ENCODE measurements around the gene MAMDC4. TPM values are rescaled to one million over a fixed set of nuclear protein-coding genes. Genes with fewer than 3 reads are reported as not detected.

MAMDC4 gene
- total RNA-seq, 1 donor from 2014 or later = 3.7 TPM

DNA sequence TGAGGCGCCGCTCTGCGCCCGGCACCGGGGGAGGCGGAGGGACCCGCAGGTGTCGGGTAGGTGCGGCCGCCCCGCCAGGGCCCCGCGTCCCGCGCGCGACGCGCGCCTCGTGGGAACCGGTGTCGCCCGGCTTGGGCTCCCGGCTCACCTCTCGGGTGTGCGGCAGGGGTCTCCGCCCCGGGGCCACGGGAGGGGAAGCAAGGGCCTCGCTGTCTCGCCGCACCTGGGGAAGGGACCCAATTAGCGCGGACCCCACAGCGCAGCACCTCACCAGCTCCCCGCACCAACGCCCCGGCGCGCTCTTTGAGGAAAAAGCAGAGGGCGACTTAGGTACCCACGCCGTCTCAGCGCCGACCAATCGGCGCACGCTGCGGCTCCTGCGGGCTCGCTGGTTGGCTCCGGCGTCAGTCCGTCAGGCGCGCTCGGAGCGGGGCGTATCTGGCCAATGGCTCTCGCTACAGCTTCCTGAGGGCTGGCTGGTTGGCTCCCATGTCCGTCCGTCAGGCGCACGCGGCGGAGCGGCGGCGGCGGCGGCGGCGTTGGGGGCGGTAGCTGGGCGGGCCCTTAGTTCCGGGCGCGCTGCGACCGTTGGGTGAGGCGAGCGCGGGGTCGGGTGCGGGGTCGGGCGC is 33.9 kb downstream of the MAMDC4 start, which contains the start of gene TRAF2:
TRAF2 (plus strand) TSS at position 567 of the 629 bp plus-strand sequence. CDS start 12,225 bp downstream, outside the sequence.
- Histone ChIP-seq H3K36me3 (ENCODE audit: control insufficient read depth, insufficient read depth, low read length) (no peaks in the 10 kb centered on the region), H3K27me3 (ENCODE audit: control insufficient read depth, insufficient read depth, low read length) (no peaks in the 10 kb centered on the region), H3K4me3 (ENCODE audit: low read depth, low read length) (peak within 1 kb of the TSS; percentile 94)
- TF ChIP-seq CTCF (IDR thresholded peaks at IDR 0.05; ENCODE audit: insufficient read depth, low read length, poor library complexity, severe bottlenecking) = no peak
- peak; percentile 93 for DNase-seq (ENCODE audit: low read depth)

DNA sequence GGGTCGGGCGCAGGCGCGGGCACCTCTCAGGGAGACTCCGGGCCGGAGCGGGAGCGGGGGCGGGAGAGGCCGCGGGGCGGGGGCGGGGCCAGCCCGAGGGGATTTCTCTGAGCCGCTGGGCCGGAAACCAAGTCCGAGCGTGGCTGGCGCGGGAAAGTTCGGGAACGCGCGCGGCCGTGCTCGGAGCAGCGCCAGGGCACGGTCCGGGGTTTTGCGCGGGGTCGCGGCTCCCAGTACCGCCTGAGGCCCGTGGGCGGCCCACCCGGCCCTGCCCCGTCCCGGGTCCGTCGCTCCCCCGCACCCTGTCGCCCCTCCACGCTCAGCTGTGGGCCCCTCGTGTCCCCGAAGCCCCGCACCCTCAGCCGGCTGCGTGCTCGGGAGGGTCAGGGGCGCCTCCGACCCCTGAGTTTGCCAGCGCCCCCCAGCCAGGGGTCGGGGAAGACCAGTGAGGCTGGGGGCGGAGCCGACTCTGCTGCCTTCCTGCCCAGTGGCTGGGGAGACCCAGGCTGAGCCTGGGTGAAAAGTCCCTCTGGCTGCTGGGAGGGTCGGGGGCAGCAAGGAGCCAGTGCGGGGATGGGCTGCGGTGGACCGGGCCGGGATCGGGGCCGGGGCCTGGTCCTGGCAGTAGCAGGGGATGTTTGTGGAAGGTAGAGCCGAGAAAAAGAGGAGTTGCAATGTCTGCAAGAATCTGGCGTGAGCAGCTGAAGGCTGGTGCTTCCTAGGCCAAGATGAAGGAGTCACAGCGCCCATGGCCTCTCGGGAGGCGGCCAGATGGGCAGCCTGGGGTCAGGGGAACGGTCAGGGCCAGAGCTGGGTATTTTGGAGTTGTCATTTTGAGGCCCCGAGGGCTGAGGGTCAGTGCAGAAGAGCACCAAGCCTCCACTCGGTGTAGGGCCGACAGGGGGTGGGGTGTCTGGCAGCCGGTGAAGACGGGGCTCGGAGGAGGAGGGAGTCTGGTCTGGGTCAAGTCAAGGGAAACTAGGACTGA is 34.8 kb downstream of the MAMDC4 start:
- H3K36me3 ChIP-seq (ENCODE audit: control insufficient read depth, insufficient read depth, low read length) = no peaks in the 10 kb centered on the region
- DNase-seq (ENCODE audit: low read depth) = no peak
- no peaks in the 10 kb centered on the region for H3K27me3 ChIP-seq (ENCODE audit: control insufficient read depth, insufficient read depth, low read length)
- no peak for TF ChIP-seq CTCF (IDR thresholded peaks at IDR 0.05; ENCODE audit: insufficient read depth, low read length, poor library complexity, severe bottlenecking)
- H3K4me3 ChIP-seq (ENCODE audit: low read depth, low read length) = peak overlapping the region; percentile 94

DNA sequence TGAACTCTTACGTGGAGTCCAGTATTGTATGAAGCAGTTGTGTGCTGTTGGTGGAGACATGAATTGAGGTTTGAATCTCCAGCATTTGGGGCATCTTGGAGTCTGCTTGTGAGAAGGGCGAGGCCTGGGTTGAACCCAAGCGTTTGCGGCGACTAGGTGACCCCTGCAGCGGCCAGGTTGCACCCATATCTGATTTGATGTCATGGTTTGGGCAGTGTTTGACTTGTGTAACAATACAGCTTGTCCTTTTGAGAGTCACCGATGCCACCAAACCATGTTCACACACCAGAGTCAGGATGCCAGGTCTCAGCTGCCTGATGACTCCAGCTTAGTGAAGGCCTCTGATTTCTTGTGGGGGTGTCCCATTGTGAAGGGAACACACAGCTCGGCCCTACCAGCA is 36.3 kb downstream of the MAMDC4 start:
- no peak for DNase-seq (ENCODE audit: low read depth)
- H3K4me3 ChIP-seq (ENCODE audit: low read depth, low read length) = no peak overlapping the region
- TF ChIP-seq CTCF (IDR thresholded peaks at IDR 0.05; ENCODE audit: insufficient read depth, low read length, poor library complexity, severe bottlenecking) = no peak
- H3K27me3 ChIP-seq (ENCODE audit: control insufficient read depth, insufficient read depth, low read length) = no peaks in the 10 kb centered on the region
- H3K36me3 ChIP-seq (ENCODE audit: control insufficient read depth, insufficient read depth, low read length) = no peaks in the 10 kb centered on the region

DNA sequence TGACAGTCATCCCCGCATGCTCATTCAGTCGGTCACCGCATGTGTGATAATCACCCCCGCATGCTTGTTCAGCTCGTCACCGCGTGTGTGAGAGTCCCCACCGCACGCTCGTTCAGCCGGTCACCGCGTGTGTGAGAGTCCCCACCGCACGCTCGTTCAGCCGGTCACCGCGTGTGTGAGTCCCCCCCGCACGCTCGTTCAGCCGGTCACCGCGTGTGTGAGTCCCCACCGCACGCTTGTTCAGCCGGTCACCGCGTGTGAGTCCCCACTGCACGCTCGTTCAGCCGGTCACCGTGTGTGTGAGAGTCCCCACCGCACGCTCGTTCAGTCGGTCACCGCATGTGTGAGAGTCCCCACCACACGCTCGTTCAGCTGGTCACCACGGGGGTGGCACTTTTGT is 37.7 kb downstream of the MAMDC4 start:
- no peak for TF ChIP-seq CTCF (IDR thresholded peaks at IDR 0.05; ENCODE audit: insufficient read depth, low read length, poor library complexity, severe bottlenecking)
- no peak for DNase-seq (ENCODE audit: low read depth)

DNA sequence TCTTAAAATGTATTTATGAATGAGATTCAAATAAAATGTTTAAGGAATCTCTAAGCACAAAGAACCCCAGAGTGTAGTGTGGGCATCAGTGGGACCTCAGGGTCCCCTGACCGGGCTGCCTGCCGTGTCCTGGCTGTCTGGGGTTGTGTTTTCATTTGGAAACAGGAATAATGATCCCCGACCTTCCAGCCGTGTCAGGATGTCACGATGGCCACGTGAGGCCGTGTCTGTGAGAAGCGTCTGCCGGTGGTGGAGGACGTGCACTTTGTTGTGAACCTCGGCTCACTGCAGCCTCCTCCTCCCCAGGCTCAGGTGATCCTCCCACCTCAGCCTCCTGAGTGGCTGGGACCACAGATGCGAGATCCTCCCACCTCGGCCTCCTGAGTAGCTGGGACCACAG is 38.5 kb downstream of the MAMDC4 start:
- no peak for DNase-seq (ENCODE audit: low read depth)
- H3K27me3 ChIP-seq (ENCODE audit: control insufficient read depth, insufficient read depth, low read length) = no peaks in the 10 kb centered on the region
- no peaks in the 10 kb centered on the region for H3K36me3 ChIP-seq (ENCODE audit: control insufficient read depth, insufficient read depth, low read length)
- no peak for TF ChIP-seq CTCF (IDR thresholded peaks at IDR 0.05; ENCODE audit: insufficient read depth, low read length, poor library complexity, severe bottlenecking)
- H3K4me3 ChIP-seq (ENCODE audit: low read depth, low read length) = no peak overlapping the region

More for the DNA sequence above, 37.7 kb downstream of the MAMDC4 start:
- Histone ChIP-seq H3K36me3 (ENCODE audit: control insufficient read depth, insufficient read depth, low read length) (no peaks in the 10 kb centered on the region), H3K4me3 (ENCODE audit: low read depth, low read length) (no peak overlapping the region), H3K27me3 (ENCODE audit: control insufficient read depth, insufficient read depth, low read length) (no peaks in the 10 kb centered on the region)

All from kidney epithelial cell (primary cell).